Measurements from ENCODE around the gene PTPRK. TPM values are rescaled to one million over a fixed set of nuclear protein-coding genes. Genes with fewer than 3 reads are reported as not detected.
A peak's percentile ranks its signal among the peaks of the same experiment; 100 is the strongest.

The PTPRK gene
- total RNA-seq, 2 experiments from 2014 or later, result 1.8 to 2.2 TPM

DNA sequence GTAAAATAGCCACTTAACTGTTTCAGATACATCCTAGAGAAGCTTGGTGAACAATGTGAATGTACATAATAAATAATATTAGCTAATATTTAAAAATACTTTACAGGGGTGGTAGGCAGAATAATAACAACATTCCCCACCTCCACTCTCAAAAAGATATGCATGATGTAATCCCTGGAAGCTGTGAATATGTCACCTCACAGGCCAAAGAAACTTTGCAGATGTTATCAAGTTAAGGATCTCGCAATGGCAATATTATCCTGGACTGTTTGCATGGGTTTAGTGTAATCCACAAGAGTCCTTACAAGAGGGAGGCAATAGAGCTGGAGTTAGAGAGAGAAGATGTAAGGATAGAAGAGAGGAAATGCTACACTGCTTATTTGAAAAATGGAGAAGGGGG lies 7.0 kb upstream of the PTPRK start:
- peaks cover 27% of the 10 kb centered on the region for H3K27me3 Mint-ChIP-seq
- CTCF ChIA-PET, result no interaction called here
- POLR2A ChIA-PET, result interaction anchor here (0.6 kb wide), 1 partner anchor 97 kb away, joined by 3 read pairs; no protein-coding TSS in a partner anchor
- no peak overlapping the region for H3K4me3 Mint-ChIP-seq
- peaks cover 6% of the 10 kb centered on the region for H3K4me1 Mint-ChIP-seq (ENCODE audit: low read depth)
- H3K27ac Mint-ChIP-seq, result no peak overlapping the region
- DNase-seq, result no peak
- no peaks in the 10 kb centered on the region for H3K9me3 Mint-ChIP-seq
- no peaks in the 10 kb centered on the region for H3K36me3 Mint-ChIP-seq
- intact Hi-C loops (cut with micrococcal nuclease), result no loop called here

GRCh38 chr6:128526152-128526914 lies 5.9 kb upstream of the PTPRK start:
- H3K4me3 Mint-ChIP-seq, result no peak overlapping the region
- H3K4me1 Mint-ChIP-seq (ENCODE audit: low read depth), result no peaks in the 10 kb centered on the region
- H3K27ac Mint-ChIP-seq, result no peak overlapping the region
- H3K27me3 Mint-ChIP-seq, result peaks cover 32% of the 10 kb centered on the region
- ChIA-PET POLR2A (no interaction called here), CTCF (no interaction called here)
- no peaks in the 10 kb centered on the region for H3K36me3 Mint-ChIP-seq
- intact Hi-C loops (cut with micrococcal nuclease), result no loop called here
- no peaks in the 10 kb centered on the region for H3K9me3 Mint-ChIP-seq
- DNase-seq, result no peak

DNA sequence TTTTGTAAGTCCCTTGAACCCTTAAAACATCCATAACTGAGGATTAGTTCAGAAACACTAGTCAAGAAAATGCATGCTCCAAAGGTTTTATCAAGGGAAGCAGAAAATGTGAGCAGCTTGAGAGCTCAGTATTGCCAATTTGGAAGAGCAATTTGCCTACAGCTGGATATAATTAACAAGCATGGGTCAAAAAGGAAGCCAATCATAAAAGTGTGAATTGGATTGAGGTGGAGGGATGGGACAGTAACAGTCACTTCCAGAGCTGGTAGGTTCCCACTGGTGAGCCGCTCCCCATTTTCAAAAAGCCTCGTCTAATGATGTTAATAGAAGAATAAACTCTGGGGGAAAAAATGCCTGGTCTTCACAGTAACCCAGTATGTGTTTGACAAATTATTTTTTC lies 5.0 kb upstream of the PTPRK start:
- ChIA-PET CTCF (interaction anchor here (0.8 kb wide), 1 partner anchor 11 kb away, joined by 3 read pairs; no protein-coding TSS in a partner anchor), POLR2A (no interaction called here)
- intact Hi-C loops (cut with micrococcal nuclease), result no loop called here
- no peak overlapping the region for H3K4me3 Mint-ChIP-seq
- no peak for DNase-seq
- H3K27me3 Mint-ChIP-seq, result peaks cover 34% of the 10 kb centered on the region
- H3K9me3 Mint-ChIP-seq, result no peaks in the 10 kb centered on the region
- no peaks in the 10 kb centered on the region for H3K4me1 Mint-ChIP-seq (ENCODE audit: low read depth)
- H3K36me3 Mint-ChIP-seq, result no peaks in the 10 kb centered on the region
- H3K27ac Mint-ChIP-seq, result no peak overlapping the region

GRCh38 chr6:128521282-128521632 lies 858 bp upstream of the PTPRK start:
- POLR2A ChIA-PET, result no interaction called here
- no peaks in the 10 kb centered on the region for H3K9me3 Mint-ChIP-seq
- DNase-seq, result no peak
- no peaks in the 10 kb centered on the region for H3K36me3 Mint-ChIP-seq
- H3K27me3 Mint-ChIP-seq, result peaks cover 55% of the 10 kb centered on the region
- intact Hi-C loops (cut with micrococcal nuclease), result loop anchor here (2.0 to 5.0 kb wide), 2 partner anchors 136 to 1228 kb away; no protein-coding TSS in a partner anchor
- CTCF ChIA-PET, result interaction anchor here (1.7 to 3.0 kb wide), 3 partner anchors 666 to 784 kb away, joined by 4 to 13 read pairs (median 6); no protein-coding TSS in a partner anchor
- H3K4me1 Mint-ChIP-seq (ENCODE audit: low read depth), result peaks cover 9% of the 10 kb centered on the region
- peak overlapping the region; percentile 85 for H3K4me3 Mint-ChIP-seq
- H3K27ac Mint-ChIP-seq, result no peak overlapping the region

DNA sequence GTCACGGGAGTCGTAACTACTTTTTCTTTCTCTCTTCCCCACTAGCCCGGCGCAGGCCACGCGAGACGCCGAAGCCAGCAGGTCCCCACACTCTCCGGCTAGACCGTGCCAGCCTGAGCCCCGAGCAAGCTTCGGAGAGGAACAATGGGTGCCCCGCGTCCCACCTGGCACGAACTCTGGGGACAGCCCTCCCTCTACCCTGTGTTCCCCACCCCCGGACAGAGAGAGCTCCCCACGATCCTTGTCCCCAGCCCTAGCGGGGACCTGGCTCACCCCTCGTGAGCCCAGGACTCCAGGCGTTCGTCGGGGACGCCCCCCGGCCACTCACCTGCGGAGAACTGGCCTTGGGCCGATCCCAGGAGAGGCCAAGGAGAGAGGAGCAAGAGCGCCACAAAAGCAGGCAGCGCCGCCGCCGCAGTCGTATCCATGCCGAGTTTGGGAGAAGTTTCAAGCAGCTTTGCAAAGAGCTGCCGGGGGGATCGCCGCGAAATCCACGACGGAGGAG lies 416 bp downstream of the PTPRK start:
- intact Hi-C loops (cut with micrococcal nuclease), result loop anchor here (1.0 to 10.0 kb wide), 6 partner anchors 137 to 1229 kb away; partner anchors contain the start of gene MTCL3
- CTCF ChIA-PET, result interaction anchor here (1.0 to 3.0 kb wide), 6 partner anchors 18 to 783 kb away, joined by 3 to 13 read pairs (median 4); no protein-coding TSS in a partner anchor
- H3K4me1 Mint-ChIP-seq (ENCODE audit: low read depth), result peaks cover 9% of the 10 kb centered on the region
- H3K27ac Mint-ChIP-seq, result peak overlapping the region; percentile 23
- DNase-seq, result peak; percentile 48
- POLR2A ChIA-PET, result no interaction called here
- peaks cover 53% of the 10 kb centered on the region for H3K27me3 Mint-ChIP-seq
- no peaks in the 10 kb centered on the region for H3K9me3 Mint-ChIP-seq
- H3K4me3 Mint-ChIP-seq, result peak overlapping the region; percentile 85
- H3K36me3 Mint-ChIP-seq, result no peaks in the 10 kb centered on the region

DNA sequence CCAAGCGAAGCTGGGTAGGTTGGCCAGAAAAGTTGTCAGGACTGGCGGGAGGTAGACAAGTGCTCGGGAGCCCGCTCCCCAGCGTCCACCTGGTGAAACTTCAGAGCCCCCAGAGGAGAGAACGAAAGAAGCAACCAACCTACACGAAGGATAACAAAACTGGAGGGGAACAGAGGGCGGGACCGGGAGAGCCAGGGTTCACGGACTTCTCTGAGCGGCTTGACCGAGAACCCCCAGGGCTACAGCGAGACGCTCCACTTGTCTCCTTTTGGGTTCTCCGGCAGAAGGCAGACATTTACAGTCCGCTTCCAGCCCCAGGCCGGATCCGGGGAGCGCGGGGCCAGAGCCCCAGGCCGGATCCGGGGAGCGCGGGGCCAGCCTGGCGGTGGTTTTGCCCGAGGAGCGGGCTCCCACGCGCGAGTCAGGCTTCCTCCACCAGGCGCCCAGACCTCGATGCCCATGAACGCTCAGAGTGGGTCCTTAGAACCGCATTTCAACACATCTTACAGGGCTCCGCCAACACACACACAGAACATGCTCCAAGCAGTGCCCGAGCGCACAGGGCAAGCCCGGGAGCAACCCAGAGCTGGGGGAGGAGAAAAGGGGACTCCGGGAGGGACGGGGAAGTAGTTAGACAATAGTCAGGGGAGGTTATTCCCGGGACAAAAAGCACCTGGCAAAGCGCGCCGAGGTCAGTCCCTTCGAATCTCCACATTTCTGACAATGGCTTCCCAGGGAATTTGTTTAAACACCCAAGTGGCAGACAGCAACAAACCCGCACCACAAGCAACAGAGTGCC lies 1.1 kb downstream of the PTPRK start:
- ChIA-PET POLR2A (no interaction called here), CTCF (interaction anchor here (1.0 to 3.0 kb wide), 6 partner anchors 18 to 782 kb away, joined by 3 to 13 read pairs (median 4); no protein-coding TSS in a partner anchor)
- no peaks in the 10 kb centered on the region for H3K9me3 Mint-ChIP-seq
- DNase-seq, result peak; percentile 36
- peaks cover 51% of the 10 kb centered on the region for H3K27me3 Mint-ChIP-seq
- peaks cover 9% of the 10 kb centered on the region for H3K4me1 Mint-ChIP-seq (ENCODE audit: low read depth)
- intact Hi-C loops (cut with micrococcal nuclease), result loop anchor here (5.0 to 10.0 kb wide), 3 partner anchors 205 to 1002 kb away; partner anchors contain the start of gene MTCL3
- peak overlapping the region; percentile 85 for H3K4me3 Mint-ChIP-seq
- H3K27ac Mint-ChIP-seq, result no peak overlapping the region
- no peaks in the 10 kb centered on the region for H3K36me3 Mint-ChIP-seq

DNA sequence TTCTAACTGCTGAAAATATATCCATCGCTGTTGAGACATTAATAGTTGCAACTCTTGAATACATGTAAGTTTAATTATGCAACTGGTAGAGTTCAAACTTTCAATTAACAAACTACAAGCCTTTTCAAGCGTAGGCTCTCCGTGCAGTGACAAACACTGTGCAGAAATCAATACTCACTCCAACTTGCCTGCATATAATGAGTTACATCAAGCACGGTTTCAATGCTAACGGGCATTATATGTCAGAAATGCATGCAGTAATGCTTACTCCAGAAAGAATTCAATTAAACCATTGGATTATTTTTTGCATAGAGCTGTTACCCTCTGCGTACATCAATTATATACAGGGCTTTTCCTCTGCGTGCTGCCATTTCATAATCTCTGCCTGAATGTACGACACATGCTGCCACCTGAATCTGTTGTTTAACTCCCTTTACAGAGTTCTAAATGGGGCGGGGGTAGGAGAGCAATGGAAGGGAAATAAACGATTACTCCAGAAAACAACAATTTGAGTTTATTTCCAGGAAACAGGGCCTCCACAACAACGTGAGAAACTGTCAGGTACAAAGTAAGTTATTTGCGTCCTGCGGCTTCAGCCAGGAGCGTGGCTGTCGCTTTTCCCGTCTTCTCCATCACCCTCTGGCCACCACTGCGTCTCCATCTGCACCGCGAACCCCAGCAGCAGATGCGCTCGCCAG lies 1.8 kb downstream of the PTPRK start:
- no peak overlapping the region for H3K27ac Mint-ChIP-seq
- intact Hi-C loops (cut with micrococcal nuclease), result loop anchor here (5.0 to 10.0 kb wide), 3 partner anchors 206 to 1001 kb away; partner anchors contain the start of gene MTCL3

DNA sequence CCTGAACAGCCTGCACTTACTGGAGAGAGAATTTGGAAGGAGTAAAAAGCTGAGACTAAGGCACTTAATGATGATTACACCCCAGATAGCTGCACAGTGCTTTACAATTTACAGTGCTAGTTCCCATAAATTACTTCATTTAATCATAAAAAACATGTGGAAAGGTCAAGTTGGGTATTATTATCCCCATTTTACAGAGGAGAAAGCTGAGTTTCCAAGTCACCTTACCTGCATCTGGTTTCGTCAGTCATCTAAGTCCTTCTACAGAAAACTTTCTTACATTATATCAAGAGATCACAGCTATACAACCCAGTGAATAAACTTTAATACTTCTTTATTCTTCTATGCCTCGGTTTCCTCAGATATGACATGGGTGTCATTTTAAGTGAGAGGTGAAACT lies 3.3 kb downstream of the PTPRK start:
- H3K9me3 Mint-ChIP-seq, result no peaks in the 10 kb centered on the region
- H3K36me3 Mint-ChIP-seq, result no peaks in the 10 kb centered on the region
- no peak overlapping the region for H3K27ac Mint-ChIP-seq
- ChIA-PET CTCF (no interaction called here), POLR2A (no interaction called here)
- peaks cover 50% of the 10 kb centered on the region for H3K27me3 Mint-ChIP-seq
- H3K4me3 Mint-ChIP-seq, result no peak overlapping the region
- peaks cover 9% of the 10 kb centered on the region for H3K4me1 Mint-ChIP-seq (ENCODE audit: low read depth)
- intact Hi-C loops (cut with micrococcal nuclease), result loop anchor here (5.0 to 10.0 kb wide), 3 partner anchors 208 to 1000 kb away; partner anchors contain the start of gene MTCL3
- no peak for DNase-seq

More for the DNA sequence above, 1.8 kb downstream of the PTPRK start:
- CTCF ChIA-PET, result no interaction called here
- Mint-ChIP-seq H3K4me3 (peak overlapping the region; percentile 85), H3K9me3 (no peaks in the 10 kb centered on the region), H3K27me3 (peaks cover 54% of the 10 kb centered on the region), H3K36me3 (no peaks in the 10 kb centered on the region), H3K4me1 (ENCODE audit: low read depth) (peaks cover 9% of the 10 kb centered on the region)
- POLR2A ChIA-PET, result no interaction called here
- DNase-seq, result no peak

DNA sequence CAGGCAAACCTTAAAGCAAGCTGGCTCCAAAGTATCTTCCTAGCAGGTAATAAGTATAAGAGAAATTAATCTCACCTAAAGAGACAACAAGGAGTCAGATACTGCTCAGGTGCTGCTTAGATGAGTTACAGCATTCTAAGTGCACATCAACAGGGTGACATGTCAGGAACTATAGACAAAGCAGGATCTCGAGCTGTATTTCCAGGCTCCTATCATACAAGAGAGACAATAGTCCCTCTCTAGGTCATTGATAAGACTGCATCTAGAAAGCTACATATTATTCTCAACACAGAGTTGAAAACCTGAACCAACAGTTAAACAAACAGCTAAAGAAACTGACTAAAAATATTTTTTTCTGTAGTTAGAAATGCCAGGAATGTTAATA lies 3.9 kb downstream of the PTPRK start:
- intact Hi-C loops (cut with micrococcal nuclease), result loop anchor here (5.0 to 10.0 kb wide), 3 partner anchors 208 to 999 kb away; partner anchors contain the start of gene MTCL3
- Mint-ChIP-seq H3K27ac (no peak overlapping the region), H3K4me3 (no peak overlapping the region), H3K4me1 (ENCODE audit: low read depth) (peaks cover 9% of the 10 kb centered on the region), H3K9me3 (no peaks in the 10 kb centered on the region), H3K27me3 (peaks cover 47% of the 10 kb centered on the region), H3K36me3 (no peaks in the 10 kb centered on the region)
- no peak for DNase-seq
- ChIA-PET POLR2A (no interaction called here), CTCF (interaction anchor here (0.7 kb wide), 1 partner anchor 662 kb away, joined by 3 read pairs; no protein-coding TSS in a partner anchor)

DNA sequence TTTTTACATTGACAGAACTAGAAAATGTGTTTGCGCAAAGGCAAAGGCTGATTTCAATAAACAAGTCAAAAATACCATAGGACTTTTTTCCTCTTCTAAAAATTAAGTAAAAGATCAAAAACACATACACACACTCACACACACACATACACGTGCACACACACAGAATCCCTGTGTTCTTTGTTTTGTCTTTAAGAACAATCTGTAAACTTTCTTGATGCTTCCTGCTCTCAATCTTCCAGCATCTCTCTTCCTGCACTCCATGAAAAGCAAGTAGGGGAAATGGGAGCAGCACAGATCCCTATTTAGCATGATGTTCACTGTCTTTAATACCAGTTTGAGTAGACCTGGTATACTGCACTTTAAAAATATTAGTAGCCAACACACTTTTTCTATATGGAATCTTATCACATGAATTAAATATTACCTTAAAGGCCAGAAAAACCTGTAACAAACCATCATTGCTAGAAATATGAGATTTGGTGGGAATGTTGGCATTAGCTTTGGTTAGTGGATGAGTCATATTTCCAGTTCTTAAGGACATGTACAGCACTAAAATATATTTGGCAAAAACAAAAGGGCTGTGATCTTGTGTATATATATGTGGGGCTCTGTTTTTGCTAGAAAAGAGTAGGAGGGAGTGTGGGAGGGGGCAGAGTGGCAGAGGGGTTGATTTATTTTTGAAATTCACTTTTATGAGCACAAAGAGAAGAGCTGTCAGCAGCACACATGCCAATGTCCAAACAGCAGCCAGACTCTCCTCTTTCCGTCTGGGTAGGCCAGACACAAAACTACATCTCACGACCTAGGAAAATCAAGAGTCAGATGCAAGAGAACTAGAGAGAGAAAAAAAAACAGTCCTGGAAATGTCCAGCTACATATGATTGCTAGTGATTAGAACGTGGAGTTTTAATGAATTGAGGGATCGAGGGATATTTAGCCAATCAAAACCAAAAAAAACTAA lies 4.6 kb downstream of the PTPRK start:
- POLR2A ChIA-PET, result no interaction called here

DNA sequence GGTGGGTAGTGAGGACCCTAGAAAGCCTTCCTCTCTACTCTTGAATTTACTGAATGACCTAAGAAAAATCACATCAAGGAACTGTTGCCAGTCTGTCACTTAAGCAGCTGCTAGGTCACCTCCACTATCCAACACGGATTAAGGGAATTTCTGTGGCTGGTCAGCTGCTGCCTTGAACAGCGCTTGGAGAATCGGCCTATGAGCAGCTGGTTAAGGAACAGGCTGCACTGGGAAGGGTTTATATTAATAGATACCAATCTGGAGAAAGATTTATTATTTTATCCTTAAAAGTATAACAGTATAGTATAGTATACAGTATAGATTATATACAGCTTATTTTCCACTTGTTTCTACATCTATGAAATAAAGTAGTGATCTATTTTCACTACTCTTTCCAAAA lies 6.5 kb downstream of the PTPRK start:
- intact Hi-C loops (cut with micrococcal nuclease), result loop anchor here (10.0 kb wide), 1 partner anchor 211 kb away; no protein-coding TSS in a partner anchor
- H3K27ac Mint-ChIP-seq, result no peak overlapping the region
- H3K9me3 Mint-ChIP-seq, result no peaks in the 10 kb centered on the region
- H3K4me3 Mint-ChIP-seq, result no peak overlapping the region
- ChIA-PET POLR2A (no interaction called here), CTCF (no interaction called here)
- H3K36me3 Mint-ChIP-seq, result no peaks in the 10 kb centered on the region
- H3K4me1 Mint-ChIP-seq (ENCODE audit: low read depth), result peaks cover 7% of the 10 kb centered on the region
- peaks cover 35% of the 10 kb centered on the region for H3K27me3 Mint-ChIP-seq
- no peak for DNase-seq

More for the DNA sequence above, 4.6 kb downstream of the PTPRK start:
- Mint-ChIP-seq H3K36me3 (no peaks in the 10 kb centered on the region), H3K9me3 (no peaks in the 10 kb centered on the region), H3K4me1 (ENCODE audit: low read depth) (peaks cover 9% of the 10 kb centered on the region), H3K27me3 (peaks cover 45% of the 10 kb centered on the region), H3K27ac (no peak overlapping the region), H3K4me3 (no peak overlapping the region)
- no peak for DNase-seq
- CTCF ChIA-PET, result interaction anchor here (0.7 kb wide), 1 partner anchor 661 kb away, joined by 3 read pairs; no protein-coding TSS in a partner anchor
- intact Hi-C loops (cut with micrococcal nuclease), result loop anchor here (5.0 to 10.0 kb wide), 3 partner anchors 209 to 999 kb away; partner anchors contain the start of gene MTCL3

Data from activated CD4-positive, alpha-beta memory T cell treated with anti-CD3 and anti-CD28 coated beads for 36 hours (primary cell).